Uterus (tissue), 4 donors: ENCODE measurements around the gene SCN3B. TPM values are rescaled to one million over a fixed set of nuclear protein-coding genes. Genes with fewer than 3 reads are reported as not detected.

Experiments used
- DNase-seq, 2 donors: peaks; one replicate each; pipeline ENCODE4 v3.0.0-alpha.2; 2019 to 2020
- H3K27ac ChIP-seq, 2 donors: fragments of 200-600 bp; sonication (generic); 1 replicate in 1 of 2; 2 replicates in 1 of 2; pipeline ENCODE4 v1.5.1; 2016 to 2018
- H3K27me3 ChIP-seq, 2 donors: fragments of 200-600 bp; sonication (generic); one replicate each; pipeline ENCODE4 v1.5.1; 2018 to 2019; ENCODE audit warnings: control low read depth in 1 of 2
- H3K36me3 ChIP-seq, 2 donors: fragments of 200-600 bp; sonication (generic); one replicate each; pipeline ENCODE4 v1.5.1; 2019; ENCODE audit warnings: control low read depth in 1 of 2
- H3K4me1 ChIP-seq, 2 donors: fragments of 200-600 bp; sonication (generic); one replicate each; pipeline ENCODE4 v1.5.1; 2018 to 2019; ENCODE audit warnings: control low read depth in 1 of 2
- H3K4me3 ChIP-seq, 2 donors: fragments of 200-600 bp; sonication (generic); 1 replicate in 1 of 2; 2 replicates in 1 of 2; pipeline ENCODE4 v1.5.1; 2018 to 2019; ENCODE audit warnings: mild to moderate bottlenecking in 1 of 2
- H3K9me3 ChIP-seq, 2 donors: fragments of 200-600 bp; sonication (generic); one replicate each; pipeline ENCODE4 v1.5.1; 2019; ENCODE audit warnings: control low read depth in 1 of 2
- POLR2A ChIP-seq, 2 donors: fragments of 450-650 bp; IDR thresholded peaks; one replicate each; pipeline ENCODE4 v1.6.1; 2016; ENCODE audit warnings: antibody characterized with exemption in 2 of 2, mild to moderate bottlenecking in 1 of 2, moderate library complexity in 1 of 2
- intact Hi-C: fragments of 100-400 bp; cut with DNase I; formaldehyde crosslinking; loops from one replicate; pipeline ENCODE4 v1.15.1; 2023; ENCODE audit warnings: low total_unique reads
- total RNA-seq, 4 donors: library from RNA; depleted of rRNA in 3 of 4; stranded (reverse); fragments of >200 nt in 3 of 4; gene quantifications; one replicate each; pipeline versions ENCODE4 v1.1.0 to v1.2.4, GENCODE V29; 2014 to 2023
- TF ChIP-seq, protein P1 (sequence below), 4 experiments: fragments of 200-600 bp in 2 of 4; fragments of 450-650 bp in 2 of 4; sonication (generic) in 2 of 4; IDR thresholded peaks; one replicate each; pipeline ENCODE4 v1.5.1; 2016 to 2019; ENCODE audit warnings: antibody characterized with exemption in 4 of 4, mild to moderate bottlenecking in 2 of 4, moderate library complexity in 1 of 4
- donor health status: DM: yes; HTN: yes; CAD: no.

Gene SCN3B
- total RNA-seq, 4 donors from 2014 or later = 0.51 to 2.8 (median 2.0) TPM

- H3K36me3 ChIP-seq = no peaks in the 10 kb centered on the region
- H3K4me3 ChIP-seq = no peak overlapping the region
- H3K4me1 ChIP-seq = no peaks in the 10 kb centered on the region
- intact Hi-C loops = no loop called here
- TF ChIP-seq, protein P1, sequence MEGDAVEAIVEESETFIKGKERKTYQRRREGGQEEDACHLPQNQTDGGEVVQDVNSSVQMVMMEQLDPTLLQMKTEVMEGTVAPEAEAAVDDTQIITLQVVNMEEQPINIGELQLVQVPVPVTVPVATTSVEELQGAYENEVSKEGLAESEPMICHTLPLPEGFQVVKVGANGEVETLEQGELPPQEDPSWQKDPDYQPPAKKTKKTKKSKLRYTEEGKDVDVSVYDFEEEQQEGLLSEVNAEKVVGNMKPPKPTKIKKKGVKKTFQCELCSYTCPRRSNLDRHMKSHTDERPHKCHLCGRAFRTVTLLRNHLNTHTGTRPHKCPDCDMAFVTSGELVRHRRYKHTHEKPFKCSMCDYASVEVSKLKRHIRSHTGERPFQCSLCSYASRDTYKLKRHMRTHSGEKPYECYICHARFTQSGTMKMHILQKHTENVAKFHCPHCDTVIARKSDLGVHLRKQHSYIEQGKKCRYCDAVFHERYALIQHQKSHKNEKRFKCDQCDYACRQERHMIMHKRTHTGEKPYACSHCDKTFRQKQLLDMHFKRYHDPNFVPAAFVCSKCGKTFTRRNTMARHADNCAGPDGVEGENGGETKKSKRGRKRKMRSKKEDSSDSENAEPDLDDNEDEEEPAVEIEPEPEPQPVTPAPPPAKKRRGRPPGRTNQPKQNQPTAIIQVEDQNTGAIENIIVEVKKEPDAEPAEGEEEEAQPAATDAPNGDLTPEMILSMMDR (IDR thresholded peaks at IDR 0.05) = no peak
- TF ChIP-seq POLR2A (IDR thresholded peaks at IDR 0.05) = no peak
- H3K27me3 ChIP-seq = no peaks in the 10 kb centered on the region
- no peak overlapping the region for H3K27ac ChIP-seq
- DNase-seq = no peak
- H3K9me3 ChIP-seq = no peaks in the 10 kb centered on the region
Measured at GRCh38 chr11:123580137-123580536, 74.3 kb downstream of the SCN3B start.

GRCh38 chr11:123579482-123579812 is 75.0 kb downstream of the SCN3B start:
- intact Hi-C loops = loop anchor here (5.0 kb wide), 1 partner anchor 67 kb away; no protein-coding TSS in a partner anchor

More at GRCh38 chr11:123579482-123579812, 75.0 kb downstream of the SCN3B start:
- no peaks in the 10 kb centered on the region for H3K4me1 ChIP-seq
- no peak overlapping the region for H3K4me3 ChIP-seq
- no peaks in the 10 kb centered on the region for H3K9me3 ChIP-seq
- no peak overlapping the region for H3K27ac ChIP-seq
- H3K36me3 ChIP-seq = no peaks in the 10 kb centered on the region
- TF ChIP-seq POLR2A (IDR thresholded peaks at IDR 0.05) = no peak
- TF ChIP-seq, protein P1 (IDR thresholded peaks at IDR 0.05) = no peak
- H3K27me3 ChIP-seq = no peaks in the 10 kb centered on the region
- DNase-seq = no peak

Other genes starting within 250 kb of the SCN3B start
- 1 to 10 TPM in 3 of 4 donors, under 1 TPM in 1; under 0.01 to 6.5 (median 3.7) TPM for gene GRAMD1B, start 224.4 kb downstream of the SCN3B start, total RNA-seq
- 10 to 100 TPM in 2 of 4 donors, 1 to 10 TPM in 1, under 1 TPM in 1; 0.77 to 23.3 (median 12.7) TPM for gene ZNF202, start 87.0 kb upstream of the SCN3B start, total RNA-seq
- not detected for gene OR6X1, start 99.9 kb upstream of the SCN3B start, total RNA-seq
- gene OR6M1, start 151.7 kb upstream of the SCN3B start, total RNA-seq = not detected
- gene TMEM225, start 231.0 kb upstream of the SCN3B start, total RNA-seq = not detected
- under 1 TPM in 1 of 4 donors, not detected in 3; 0.07 TPM for gene OR8D4, start 247.5 kb upstream of the SCN3B start, total RNA-seq